ENCODE measurements around the gene NPC1.
"Not testable (repeated sequence)": the region's sequence is repeated elsewhere in the genome, so short reads cannot be mapped to it uniquely, and the experiment has no call there.

DNA sequence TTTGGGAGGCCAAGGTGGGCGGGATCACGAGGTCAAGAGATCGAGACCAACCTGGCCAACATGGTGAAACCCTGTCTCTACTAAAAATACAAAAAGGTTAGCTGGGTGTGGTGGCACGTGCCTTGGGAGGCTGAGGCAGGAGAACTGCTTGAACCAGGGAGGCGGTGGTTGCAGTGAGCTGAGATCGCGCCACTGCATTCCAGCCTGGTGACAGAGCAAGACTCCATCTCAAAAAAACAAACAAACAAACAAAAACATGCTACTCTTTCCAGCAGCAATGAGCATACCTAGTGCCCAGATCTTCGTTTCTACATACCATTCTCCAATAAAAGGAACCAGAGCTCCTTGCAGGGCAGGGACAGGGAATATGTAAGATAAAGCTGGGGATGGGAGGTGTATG lies 28.8 kb downstream of the NPC1 start:
- not testable (repeated sequence) for TF ChIP-seq POLR2A, CTCF (IDR thresholded peaks at IDR 0.05)
